PC-3 (cell line): ENCODE data around the gene TSPAN4.

Source experiments
- CTCF ChIP-seq: fragments of 300-600 bp; sonication (generic); conservative IDR thresholded peaks from 2 replicates; pipeline ENCODE4 v1.5.1; 2017; ENCODE audit warnings: antibody characterized with exemption, low read depth, mild to moderate bottlenecking, low read length
- EZH2phosphoT487 ChIP-seq: fragments of 300-600 bp; sonication (generic); IDR thresholded peaks from 2 replicates; pipeline ENCODE4 v1.6.1; 2018; ENCODE audit warnings: mild to moderate bottlenecking, antibody characterized with exemption, low read length, borderline replicate concordance

DNA sequence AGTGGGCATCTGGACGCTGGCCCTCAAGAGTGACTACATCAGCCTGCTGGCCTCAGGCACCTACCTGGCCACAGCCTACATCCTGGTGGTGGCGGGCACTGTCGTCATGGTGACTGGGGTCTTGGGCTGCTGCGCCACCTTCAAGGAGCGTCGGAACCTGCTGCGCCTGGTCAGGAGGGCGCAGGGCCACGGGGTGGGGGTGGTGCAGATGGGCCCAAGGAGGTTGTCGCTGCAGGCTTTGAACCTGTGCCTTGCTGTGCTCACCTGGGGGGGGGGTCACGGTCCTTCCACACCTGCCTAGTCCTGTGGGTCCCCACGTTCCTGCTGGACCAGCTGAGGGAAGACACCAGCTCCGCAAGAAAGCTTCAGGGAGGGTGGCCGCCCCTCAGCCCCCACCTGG, 6.4 kb upstream of the TSPAN4 start:
- TF ChIP-seq EZH2phosphoT487 (no peak), CTCF (no peak)
